Measurements from ENCODE around the gene CDK5RAP1. TPM values are rescaled to one million over a fixed set of nuclear protein-coding genes. Genes with fewer than 3 reads are reported as not detected.

Gene CDK5RAP1
- total and polyA plus RNA-seq, 2 of the 4 experiments (the other 2 are of a cell fraction): 23.9 to 28.1 TPM

- no peak overlapping the region for H2BK5ac ChIP-seq (ENCODE audit: low read depth, low read length, poor library complexity, severe bottlenecking)
- no peak overlapping the region for H2BK15ac ChIP-seq (ENCODE audit: low read depth, low read length)
- no peak overlapping the region for H3K27ac ChIP-seq (ENCODE audit: insufficient read depth, low read length)
- H3K36me3 ChIP-seq (ENCODE audit: control insufficient read depth, insufficient read depth, low read length): no peaks in the 10 kb centered on the region
- no TSS peak for BruUV-seq (replicated peaks)
- intact Hi-C loops (cut with micrococcal nuclease): no loop called here
- no peak overlapping the region for H3K4ac ChIP-seq (ENCODE audit: low read depth, low read length)
- CTCF ChIA-PET: no interaction called here
- TF ChIP-seq CTCF (conservative IDR thresholded peaks at IDR 0.05; ENCODE audit: low read depth, low read length) (no peak), ELK1 (IDR thresholded peaks at IDR 0.05; ENCODE audit: borderline replicate concordance, low read depth, low read length) (no peak), CHD1 (IDR thresholded peaks at IDR 0.05; ENCODE audit: low read depth, low read length) (no peak), SMC3 (IDR thresholded peaks at IDR 0.05; ENCODE audit: low read depth, low read length) (no peak), RFX5 (IDR thresholded peaks at IDR 0.05; ENCODE audit: low read depth, low read length) (no peak), NFE2L2 (IDR thresholded peaks at IDR 0.05; ENCODE audit: low read depth, low read length) (no peak), MAFK (IDR thresholded peaks at IDR 0.05; ENCODE audit: low read depth, low read length) (no peak), FOS (IDR thresholded peaks at IDR 0.05; ENCODE audit: low read depth, low read length) (no peak), POLR2A (IDR thresholded peaks at IDR 0.05; ENCODE audit: low read depth, low read length) (no peak), MAZ (IDR thresholded peaks at IDR 0.05; ENCODE audit: borderline replicate concordance, low read depth, low read length) (no peak), MXI1 (IDR thresholded peaks at IDR 0.05; ENCODE audit: borderline replicate concordance, low read depth, low read length) (no peak), RAD21 (IDR thresholded peaks at IDR 0.05; ENCODE audit: low read length) (no peak)
- no peak overlapping the region for H4K91ac ChIP-seq (ENCODE audit: insufficient read depth, low read depth, low read length)
- H3K79me1 ChIP-seq (ENCODE audit: low read depth in 1 of 2, low read length in 2 of 2): no peaks in the 10 kb centered on the region
- no peak overlapping the region for H2BK20ac ChIP-seq (ENCODE audit: low read depth, low read length)
- H4K20me1 ChIP-seq (ENCODE audit: insufficient read depth, low read length): no peaks in the 10 kb centered on the region
- no peak for ATAC-seq (ENCODE audit: low read depth)
- POLR2A ChIA-PET (ENCODE audit: unreplicated experiment): no interaction called here
- DNase-seq: no peak
- H3K18ac ChIP-seq (ENCODE audit: low read depth, low read length): no peak overlapping the region
- no peaks in the 10 kb centered on the region for H3K4me1 ChIP-seq (ENCODE audit: control insufficient read depth, insufficient read depth, low read length)
- dilution Hi-C loops (cut with HindIII; ENCODE audit: low sequenced_read_pairs, unreplicated experiment): no loop called here
- peaks cover 32% of the 10 kb centered on the region for H3K27me3 ChIP-seq (ENCODE audit: control insufficient read depth, insufficient read depth, low read length)
- no peak overlapping the region for H3K4me2 ChIP-seq (ENCODE audit: low read depth, low read length)
- no peak overlapping the region for H3K56ac ChIP-seq (ENCODE audit: extremely low read depth, insufficient read depth, low read length)
- in situ Hi-C loops (cut with MboI; ENCODE audit: low sequenced_read_pairs): no loop called here
- H3K14ac ChIP-seq (replicated peaks; ENCODE audit: low read depth, low read length): no peak overlapping the region
- 60% methylated on average over 2 of the region's 3 CpGs; no CpG with 5 or more reads in 1 of the 2 experiments for WGBS, 2 experiments (ENCODE audit: extremely low coverage in 2 of 2, insufficient read length in 1 of 2)
- no peak overlapping the region for H3K4me3 ChIP-seq (ENCODE audit: insufficient read depth, low read depth, low read length)
- H2AK5ac ChIP-seq (ENCODE audit: low read depth, low read length): no peak overlapping the region
- no peak overlapping the region for H2AFZ ChIP-seq (replicated peaks; ENCODE audit: low read length, poor library complexity)
- no peak overlapping the region for H2BK120ac ChIP-seq (ENCODE audit: low read depth, low read length)
- no peak overlapping the region for H4K8ac ChIP-seq (ENCODE audit: low read depth in 2 of 2, low read length in 2 of 2)
- H3K23ac ChIP-seq (ENCODE audit: low read depth, low read length): no peak overlapping the region
- H2AK9ac ChIP-seq (replicated peaks; ENCODE audit: low read depth, low read length, poor library complexity): no peak overlapping the region
- H4K5ac ChIP-seq (ENCODE audit: low read depth, low read length): no peak overlapping the region
- no peaks in the 10 kb centered on the region for H3K9me3 ChIP-seq (ENCODE audit: control insufficient read depth, insufficient read depth, low read length)
- no peak overlapping the region for H3K9ac ChIP-seq (ENCODE audit: low read depth, low read length)
- 0 out of 2 replicates have a peak, but pooled peaks cover 3% of the 10 kb centered on the region for H3K9me1 ChIP-seq (ENCODE audit: insufficient read depth, low read length)
Measured at GRCh38 chr20:33336375-33336774, 64.9 kb downstream of the CDK5RAP1 start.

Measured in IMR-90 (cell line).